Lower leg skin (tissue), 4 donors: ENCODE results near the gene SLC16A9. TPM values are rescaled to one million over a fixed set of nuclear protein-coding genes. Genes with fewer than 3 reads are reported as not detected.

Source experiments
- DNase-seq, 2 donors: peaks; one replicate each; pipeline ENCODE4 v3.0.0-alpha.2; 2019; ENCODE audit warnings: low spot score in 2 of 2
- H3K4me3 ChIP-seq: fragments of 200-600 bp; sonication (generic); 2 replicates; pipeline ENCODE4 v1.5.1; 2017; ENCODE audit warnings: mild to moderate bottlenecking, low read depth; ENCODE audit not compliant: poor library complexity, severe bottlenecking
- CTCF ChIP-seq, 3 donors: fragments of 450-650 bp; IDR thresholded peaks; one replicate each; pipeline ENCODE4 v1.5.1; 2016; ENCODE audit warnings: antibody characterized with exemption in 3 of 3, mild to moderate bottlenecking in 3 of 3, moderate library complexity in 2 of 3
- POLR2A ChIP-seq, 2 donors: fragments of 450-650 bp; IDR thresholded peaks; one replicate each; pipeline ENCODE4 v1.6.1; 2016 to 2017; ENCODE audit warnings: antibody characterized with exemption in 2 of 2, mild to moderate bottlenecking in 1 of 2, moderate library complexity in 1 of 2
- WGBS, 2 donors: methylation state at CpG; one replicate each; pipeline ENCODE4 v1.1.5; 2018; 5-methylcytosine and 5-hydroxymethylcytosine counted together
- intact Hi-C: fragments of 100-400 bp; cut with DNase I; formaldehyde crosslinking; loops from one replicate; pipeline ENCODE4 v1.15.0; 2023; ENCODE audit warnings: low total_unique reads
- total RNA-seq, 4 donors: library from RNA; depleted of rRNA; stranded (reverse); fragments of >200 nt; gene quantifications; one replicate each; pipeline ENCODE4 v1.1.0, GENCODE V29; 2016

SLC16A9 gene
- total RNA-seq, 4 donors from 2014 or later, result 0.04 to 0.29 (median 0.16) TPM

- intact Hi-C loops, result loop anchor here (5.0 kb wide), 1 partner anchor 381 kb away; no protein-coding TSS in a partner anchor
- TF ChIP-seq CTCF (IDR thresholded peaks at IDR 0.05) (no peak), POLR2A (IDR thresholded peaks at IDR 0.05) (no peak)
- DNase-seq, result no peak
- H3K4me3 ChIP-seq, result no peak overlapping the region
- 44 to 46% methylated on average over 1 of the region's 1 CpG for WGBS, 2 donors
Observed at GRCh38 chr10:59617996-59618395, 91.7 kb downstream of the SLC16A9 start.

GRCh38 chr10:59611048-59611447 lies 98.6 kb downstream of the SLC16A9 start:
- TF ChIP-seq CTCF (IDR thresholded peaks at IDR 0.05), result no peak
- no peak for TF ChIP-seq POLR2A (IDR thresholded peaks at IDR 0.05)
- no peak overlapping the region for H3K4me3 ChIP-seq
- intact Hi-C loops, result no loop called here
- no peak for DNase-seq

- H3K4me3 ChIP-seq, result no peak overlapping the region
- 71 to 82% methylated on average over 4 of the region's 4 CpGs for WGBS, 2 donors
- no peak for DNase-seq
- no peak for TF ChIP-seq POLR2A (IDR thresholded peaks at IDR 0.05)
- no peak for TF ChIP-seq CTCF (IDR thresholded peaks at IDR 0.05)
- intact Hi-C loops, result no loop called here
Observed at GRCh38 chr10:59607970-59608369, 101.7 kb downstream of the SLC16A9 start.

- intact Hi-C loops, result no loop called here
- DNase-seq, result no peak
- 45 to 61% methylated on average over 1 of the region's 1 CpG for WGBS, 2 donors
- no peak for TF ChIP-seq POLR2A (IDR thresholded peaks at IDR 0.05)
- TF ChIP-seq CTCF (IDR thresholded peaks at IDR 0.05), result no peak
- no peak overlapping the region for H3K4me3 ChIP-seq
Observed at GRCh38 chr10:59606551-59606961, 103.1 kb downstream of the SLC16A9 start.

GRCh38 chr10:59601985-59602384 lies 107.7 kb downstream of the SLC16A9 start:
- WGBS, 2 donors, result 77 to 87% methylated on average over 3 of the region's 3 CpGs
- H3K4me3 ChIP-seq, result no peak overlapping the region
- intact Hi-C loops, result no loop called here
- DNase-seq, result no peak
- no peak for TF ChIP-seq POLR2A (IDR thresholded peaks at IDR 0.05)
- TF ChIP-seq CTCF (IDR thresholded peaks at IDR 0.05), result no peak

Other genes starting within 250 kb of the SLC16A9 start
- not detected for gene MRLN, start 43.6 kb upstream of the SLC16A9 start, total RNA-seq
- gene CCDC6, start 196.7 kb upstream of the SLC16A9 start, total RNA-seq, result 100 to 1,000 TPM in 1 of 4 donors, 10 to 100 TPM in 3; 65.5 to 104 (median 76.2) TPM